ENCODE measurements around the gene TMED9. TPM values are rescaled to one million over a fixed set of nuclear protein-coding genes. Genes with fewer than 3 reads are reported as not detected.

TMED9 gene
- total and polyA plus RNA-seq, 2 of the 4 experiments (the other 2 are of a cell fraction), result 123 to 357 TPM

DNA sequence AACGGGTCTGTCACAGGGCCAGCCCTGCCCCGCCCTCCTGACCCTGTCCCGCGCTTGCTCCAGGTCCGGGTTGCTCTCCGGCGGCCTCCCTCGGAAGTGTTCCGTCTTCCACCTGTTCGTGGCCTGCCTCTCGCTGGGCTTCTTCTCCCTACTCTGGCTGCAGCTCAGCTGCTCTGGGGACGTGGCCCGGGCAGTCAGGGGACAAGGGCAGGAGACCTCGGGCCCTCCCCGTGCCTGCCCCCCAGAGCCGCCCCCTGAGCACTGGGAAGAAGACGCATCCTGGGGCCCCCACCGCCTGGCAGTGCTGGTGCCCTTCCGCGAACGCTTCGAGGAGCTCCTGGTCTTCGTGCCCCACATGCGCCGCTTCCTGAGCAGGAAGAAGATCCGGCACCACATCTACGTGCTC is 12.1 kb downstream of the TMED9 start:
- Histone ChIP-seq H2BK120ac (ENCODE audit: low read depth, low read length) (no peak overlapping the region), H3K36me3 (ENCODE audit: control insufficient read depth, insufficient read depth, low read length) (peaks cover 18% of the 10 kb centered on the region; the same call in 1 of the 2 replicates), H3K4me2 (ENCODE audit: low read depth, low read length) (no peak overlapping the region), H4K20me1 (ENCODE audit: insufficient read depth, low read length) (peaks cover 5% of the 10 kb centered on the region; the same call in 1 of the 2 replicates), H3K27me3 (ENCODE audit: control insufficient read depth, insufficient read depth, low read length) (no peaks in the 10 kb centered on the region), H4K5ac (ENCODE audit: low read depth, low read length) (no peak overlapping the region), H3K56ac (ENCODE audit: extremely low read depth, insufficient read depth, low read length) (no peak overlapping the region), H2AK5ac (ENCODE audit: low read depth, low read length) (no peak overlapping the region), H3K14ac (replicated peaks; ENCODE audit: low read depth, low read length) (no peak overlapping the region), H4K91ac (ENCODE audit: insufficient read depth, low read depth, low read length) (no peak overlapping the region), H2BK15ac (ENCODE audit: low read depth, low read length) (no peak overlapping the region), H3K27ac (ENCODE audit: insufficient read depth, low read length) (no peak overlapping the region), H3K9me1 (ENCODE audit: insufficient read depth, low read length) (0 out of 2 replicates have a peak, but pooled peaks cover 3% of the 10 kb centered on the region), H3K4me3 (ENCODE audit: insufficient read depth, low read depth, low read length) (no peak overlapping the region), H3K79me1 (ENCODE audit: low read depth in 1 of 2, low read length in 2 of 2) (peaks cover 11 to 29% of the 10 kb centered on the region in 2 experiments), H2BK20ac (ENCODE audit: low read depth, low read length) (no peak overlapping the region), H2BK5ac (ENCODE audit: low read depth, low read length, poor library complexity, severe bottlenecking) (no peak overlapping the region), H2AFZ (replicated peaks; ENCODE audit: low read length, poor library complexity) (no peak overlapping the region), H4K8ac (ENCODE audit: low read depth in 2 of 2, low read length in 2 of 2) (no peak overlapping the region), H3K4me1 (ENCODE audit: control insufficient read depth, insufficient read depth, low read length) (peaks cover 3% of the 10 kb centered on the region), H3K4ac (ENCODE audit: low read depth, low read length) (no peak overlapping the region), H2AK9ac (replicated peaks; ENCODE audit: low read depth, low read length, poor library complexity) (no peak overlapping the region), H3K18ac (ENCODE audit: low read depth, low read length) (no peak overlapping the region), H3K9ac (ENCODE audit: low read depth, low read length) (no peak overlapping the region), H3K23ac (ENCODE audit: low read depth, low read length) (no peak overlapping the region), H3K9me3 (ENCODE audit: control insufficient read depth, insufficient read depth, low read length) (no peaks in the 10 kb centered on the region)
- dilution Hi-C loops (cut with HindIII; ENCODE audit: low sequenced_read_pairs, unreplicated experiment), result no loop called here
- BruUV-seq (replicated peaks), result no TSS peak
- no peak for TF ChIP-seq MXI1 (IDR thresholded peaks at IDR 0.05; ENCODE audit: borderline replicate concordance, low read depth, low read length)
- TF ChIP-seq CTCF (conservative IDR thresholded peaks at IDR 0.05; ENCODE audit: low read depth, low read length), result no peak
- no peak for TF ChIP-seq BHLHE40 (IDR thresholded peaks at IDR 0.05; ENCODE audit: low read depth, low read length)
- no peak for TF ChIP-seq MAZ (IDR thresholded peaks at IDR 0.05; ENCODE audit: borderline replicate concordance, low read depth, low read length)
- TF ChIP-seq, protein P1, sequence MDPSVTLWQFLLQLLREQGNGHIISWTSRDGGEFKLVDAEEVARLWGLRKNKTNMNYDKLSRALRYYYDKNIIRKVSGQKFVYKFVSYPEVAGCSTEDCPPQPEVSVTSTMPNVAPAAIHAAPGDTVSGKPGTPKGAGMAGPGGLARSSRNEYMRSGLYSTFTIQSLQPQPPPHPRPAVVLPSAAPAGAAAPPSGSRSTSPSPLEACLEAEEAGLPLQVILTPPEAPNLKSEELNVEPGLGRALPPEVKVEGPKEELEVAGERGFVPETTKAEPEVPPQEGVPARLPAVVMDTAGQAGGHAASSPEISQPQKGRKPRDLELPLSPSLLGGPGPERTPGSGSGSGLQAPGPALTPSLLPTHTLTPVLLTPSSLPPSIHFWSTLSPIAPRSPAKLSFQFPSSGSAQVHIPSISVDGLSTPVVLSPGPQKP (IDR thresholded peaks at IDR 0.05; ENCODE audit: borderline replicate concordance, low read depth, low read length), result no peak
- TF ChIP-seq RAD21 (IDR thresholded peaks at IDR 0.05; ENCODE audit: low read length), result no peak
- no peak for TF ChIP-seq SMC3 (IDR thresholded peaks at IDR 0.05; ENCODE audit: low read depth, low read length)
- TF ChIP-seq RCOR1 (IDR thresholded peaks at IDR 0.05; ENCODE audit: insufficient replicate concordance, low read length), result no peak
- no peak for TF ChIP-seq MAFK (IDR thresholded peaks at IDR 0.05; ENCODE audit: low read depth, low read length)
- no peak for TF ChIP-seq RFX5 (IDR thresholded peaks at IDR 0.05; ENCODE audit: low read depth, low read length)
- TF ChIP-seq NFE2L2 (IDR thresholded peaks at IDR 0.05; ENCODE audit: low read depth, low read length), result no peak
- no peak for TF ChIP-seq FOS (IDR thresholded peaks at IDR 0.05; ENCODE audit: low read depth, low read length)
- TF ChIP-seq POLR2A (IDR thresholded peaks at IDR 0.05; ENCODE audit: low read depth, low read length), result no peak
- ChIA-PET CTCF (no interaction called here), POLR2A (ENCODE audit: unreplicated experiment) (no interaction called here)
- no peak for DNase-seq
- WGBS, 2 experiments (ENCODE audit: extremely low coverage in 2 of 2, insufficient read length in 1 of 2), result 94% methylated on average over 19 of the region's 27 CpGs; no CpG with 5 or more reads in 1 of the 2 experiments
- intact Hi-C loops (cut with micrococcal nuclease), result loop anchor here (10.0 kb wide), 1 partner anchor 561 kb away; no protein-coding TSS in a partner anchor
- ATAC-seq (ENCODE audit: low read depth), result no peak
- in situ Hi-C loops (cut with MboI; ENCODE audit: low sequenced_read_pairs), result loop anchor here (10.0 to 25.0 kb wide), 2 partner anchors 458 to 551 kb away; partner anchors contain the start of gene NHP2
